HCT116 (cell line): ENCODE data around the gene WDR70. TPM values are rescaled to one million over a fixed set of nuclear protein-coding genes. Genes with fewer than 3 reads are reported as not detected.

Experiments
- ATAC-seq: fragments of 200-7000 bp; cut with Tn5 transposase; 2 replicates; pipeline ENCODE4 v1.9.1; 2020; ENCODE audit warnings: mild to moderate bottlenecking, moderate library complexity
- BruUV-seq: library from RNA; stranded (reverse); fragments of 400-500 nt; replicated peaks from 2 replicates; lab custom pipeline; 2021; lab: Mats Ljungman, UMichigan
- CTCF ChIA-PET: fragments of 300-600 bp; sonication (Branson Sonifier 250); formaldehyde crosslinking; loops from one replicate; lab custom pipeline; 2021; ENCODE audit warnings: antibody characterized with exemption; lab: Charles Lee
- POLR2A ChIA-PET: fragments of 300-600, 350-600 bp; sonication (Branson Sonifier 250); formaldehyde crosslinking; loops from one replicate; lab custom pipeline; 2021; ENCODE audit warnings: antibody characterized with exemption; lab: Charles Lee
- RAD21 ChIA-PET, 2 experiments: fragments of 300-600 bp; sonication (Branson Sonifier 250); formaldehyde crosslinking; loops; one replicate each; lab custom pipeline; 2023; ENCODE audit warnings: low total read pairs in 2 of 2; ENCODE audit not compliant: uncharacterized antibody in 2 of 2, unreplicated experiment in 2 of 2, low non-redundant PET in 1 of 2; lab: Charles Lee
- DNase-seq: peaks from one replicate; pipeline ENCODE4 v3.0.0-alpha.2; 2010; ENCODE audit warnings: low read depth, low spot score
- H2AFZ ChIP-seq: fragments of 200-600 bp; shearing (Covaris generic), sonication (generic); 2 replicates; pipeline ENCODE4 v1.6.1; 2017; ENCODE audit warnings: low read depth, mixed run types, mixed read lengths, antibody characterized with exemption, low read length; ENCODE audit not compliant: poor library complexity, severe bottlenecking
- H3K27ac ChIP-seq: 2 replicates; pipeline ENCODE4 v1.5.1; 2012; ENCODE audit warnings: low read depth, low read length
- H3K27me3 ChIP-seq: fragments of 200-600 bp; sonication (generic); 2 replicates; pipeline ENCODE4 v1.6.1; 2016; ENCODE audit warnings: mixed run types, low read length, mixed read lengths; ENCODE audit not compliant: insufficient read depth
- H3K36me3 ChIP-seq, 2 experiments: fragments of 200-500 bp in 1 of 2; fragments of 200-600 bp in 1 of 2; sonication (Bioruptor generic) in 1 of 2; sonication (generic) in 1 of 2; 2 replicates each; pipeline versions ENCODE4 v1.5.1 to v1.6.1; 2014 to 2016; ENCODE audit warnings: low read length in 2 of 2, inconsistent platforms in 1 of 2, mixed read lengths in 1 of 2, mixed run types in 1 of 2; ENCODE audit not compliant: insufficient read depth in 2 of 2, control insufficient read depth in 1 of 2
- H3K4me1 ChIP-seq, 2 experiments: fragments of 200-600 bp in 1 of 2; sonication (generic) in 1 of 2; 2 replicates each; pipeline versions ENCODE4 v1.5.1 to v1.6.1; 2012 to 2017; ENCODE audit warnings: low read length in 2 of 2, inconsistent platforms in 1 of 2, mild to moderate bottlenecking in 1 of 2, mixed read lengths in 1 of 2, mixed run types in 1 of 2, moderate library complexity in 1 of 2; ENCODE audit not compliant: insufficient read depth in 2 of 2, control insufficient read depth in 1 of 2
- H3K4me2 ChIP-seq: fragments of 200-600 bp; sonication (generic); 2 replicates; pipeline ENCODE4 v1.6.1; 2017; ENCODE audit warnings: mixed run types, low read length, mixed read lengths
- H3K4me3 ChIP-seq, 2 experiments: fragments of 200-600 bp in 1 of 2; sonication (generic) in 1 of 2; replicated peaks in 1 of 2; 2 replicates each; pipeline ENCODE4 v1.5.1; 2011 to 2016; ENCODE audit warnings: low read length in 2 of 2, control low read depth in 1 of 2, low read depth in 1 of 2, mild to moderate bottlenecking in 1 of 2, mixed read lengths in 1 of 2, mixed run types in 1 of 2
- H3K79me2 ChIP-seq: fragments of 200-600 bp; sonication (generic); 2 replicates; pipeline ENCODE4 v1.6.1; 2017; ENCODE audit warnings: mild to moderate bottlenecking, mixed run types, low read length, moderate library complexity, mixed read lengths; ENCODE audit not compliant: insufficient read depth
- H3K9ac ChIP-seq: fragments of 200-600 bp; sonication (generic); 2 replicates; pipeline ENCODE4 v1.6.1; 2016; ENCODE audit warnings: low read length, mixed read lengths
- H3K9me2 ChIP-seq: fragments of 200-600 bp; sonication (generic), shearing (Covaris generic); 2 replicates; pipeline ENCODE4 v1.6.1; 2017; ENCODE audit warnings: mixed run types, mild to moderate bottlenecking, moderate library complexity; ENCODE audit not compliant: insufficient read depth
- H3K9me3 ChIP-seq, 2 experiments: fragments of 200-500 bp in 1 of 2; fragments of 200-600 bp in 1 of 2; sonication (Bioruptor generic) in 1 of 2; sonication (generic) in 1 of 2; 2 replicates each; pipeline ENCODE4 v1.6.1; 2014 to 2017; ENCODE audit warnings: low read length in 2 of 2, mixed read lengths in 2 of 2, inconsistent platforms in 1 of 2, low read depth in 1 of 2, mild to moderate bottlenecking in 1 of 2, mixed run types in 1 of 2, moderate library complexity in 1 of 2; ENCODE audit not compliant: control insufficient read depth in 1 of 2, insufficient read depth in 1 of 2
- H4K20me1 ChIP-seq: fragments of 200-600 bp; sonication (generic), shearing (Covaris generic); 2 replicates; pipeline ENCODE4 v1.6.1; 2017; ENCODE audit warnings: mixed run types, mild to moderate bottlenecking, moderate library complexity; ENCODE audit not compliant: insufficient read depth
- ATF3 ChIP-seq: IDR thresholded peaks from 2 replicates; pipeline ENCODE4 v1.6.1; 2012
- CBX3 ChIP-seq: IDR thresholded peaks from 2 replicates; pipeline ENCODE4 v1.6.1; 2012; ENCODE audit warnings: low read depth
- CTCF ChIP-seq, 3 experiments: fragments of 200-600 bp in 1 of 3; sonication (generic) in 1 of 3; IDR thresholded peaks in 2 of 3; conservative IDR thresholded peaks in 1 of 3; 2 replicates each; pipeline ENCODE4 v1.5.1; 2012 to 2017; ENCODE audit warnings: low read depth in 2 of 3, low read length in 2 of 3, antibody characterized with exemption in 1 of 3, borderline replicate concordance in 1 of 3, control low read depth in 1 of 3, mild to moderate bottlenecking in 1 of 3, mixed read lengths in 1 of 3, mixed run types in 1 of 3, moderate library complexity in 1 of 3; ENCODE audit not compliant: insufficient read depth in 1 of 3
- EGR1 ChIP-seq: IDR thresholded peaks from 2 replicates; pipeline ENCODE4 v1.6.1; 2012; ENCODE audit warnings: low read depth
- ELF1 ChIP-seq: IDR thresholded peaks from 2 replicates; pipeline ENCODE4 v1.6.1; 2012; ENCODE audit warnings: low read depth, borderline replicate concordance
- JUND ChIP-seq: IDR thresholded peaks from 2 replicates; pipeline ENCODE4 v1.6.1; 2012
- POLR2A ChIP-seq: IDR thresholded peaks from 2 replicates; pipeline ENCODE4 v1.7.0; 2011; ENCODE audit warnings: borderline replicate concordance; ENCODE audit not compliant: insufficient read depth, insufficient read length; ENCODE audit errors: extremely low read depth
- RAD21 ChIP-seq: IDR thresholded peaks from 2 replicates; pipeline ENCODE4 v1.6.1; 2012; ENCODE audit warnings: low read depth, mild to moderate bottlenecking
- SIN3A ChIP-seq: IDR thresholded peaks from 2 replicates; pipeline ENCODE4 v1.6.1; 2012; ENCODE audit warnings: low read depth
- SRF ChIP-seq: IDR thresholded peaks from 2 replicates; pipeline ENCODE4 v1.6.1; 2012; ENCODE audit warnings: low read depth
- TCF7L2 ChIP-seq: IDR thresholded peaks from 2 replicates; pipeline ENCODE4 v1.7.0; 2011; ENCODE audit warnings: borderline replicate concordance, inconsistent platforms; ENCODE audit not compliant: insufficient read depth, insufficient read length; ENCODE audit errors: extremely low read depth
- YY1 ChIP-seq: IDR thresholded peaks from 2 replicates; pipeline ENCODE4 v1.6.1; 2011; ENCODE audit warnings: low read length, low read depth, moderate library complexity, mild to moderate bottlenecking; ENCODE audit not compliant: insufficient replicate concordance; ENCODE audit errors: extremely low read depth
- ZNF274 ChIP-seq: fragments of 200-500 bp; sonication (Bioruptor generic); IDR thresholded peaks from 2 replicates; pipeline ENCODE4 v1.6.1; 2014; ENCODE audit warnings: mild to moderate bottlenecking, low read depth, low read length, inconsistent platforms
- intact Hi-C: fragments of 100-400 bp; cut with micrococcal nuclease; formaldehyde crosslinking; loops from 2 replicates; pipeline ENCODE4 v1.10.0; 2022
- total RNA-seq: library from RNA; stranded (reverse); gene quantifications from one replicate; pipeline ENCODE4 v1.2.1, GENCODE V29; 2021; ENCODE audit not compliant: unreplicated experiment

WDR70 gene
- total RNA-seq, 1 experiment from 2014 or later, result 31.1 TPM

- ChIA-PET POLR2A (no interaction called here), CTCF (interaction anchor here (1.4 kb wide), 1 partner anchor 16 kb away, joined by 3 read pairs; no protein-coding TSS in a partner anchor), RAD21 (no interaction called here)
- ATAC-seq (no peak), DNase-seq (no peak)
- Histone ChIP-seq H2AFZ (no peak overlapping the region), H3K4me3 (no peak overlapping the region), H3K4me2 (no peak overlapping the region), H3K9ac (no peak overlapping the region), H3K36me3 (no peaks in the 10 kb centered on the region), H3K79me2 (no peaks in the 10 kb centered on the region), H4K20me1 (no peaks in the 10 kb centered on the region), H3K9me3 (0 out of 4 replicates have a peak, but pooled peaks cover 0 to 3% of the 10 kb centered on the region in 2 experiments), H3K27me3 (no peaks in the 10 kb centered on the region), H3K27ac (no peak overlapping the region), H3K4me1 (no peaks in the 10 kb centered on the region), H3K9me2 (no peaks in the 10 kb centered on the region)
- TF ChIP-seq SRF (no peak), YY1 (no peak), CTCF (IDR thresholded peaks at IDR 0.05 in 2 of 3, conservative IDR thresholded peaks at IDR 0.05 in 1 of 3; ENCODE audit: borderline replicate concordance in 1 of 3, insufficient read depth in 1 of 3, low read depth in 2 of 3, low read length in 2 of 3) (no peak), POLR2A (no peak), TCF7L2 (no peak), SIN3A (no peak), ZNF274 (no peak)
- BruUV-seq, result no TSS peak
- intact Hi-C loops, result no loop called here
These were observed 191.5 kb downstream of the WDR70 start for GRCh38 chr5:37570597-37570996.

- Histone ChIP-seq H3K4me3 (no peak overlapping the region), H3K27ac (no peak overlapping the region), H4K20me1 (no peaks in the 10 kb centered on the region), H3K4me1 (no peaks in the 10 kb centered on the region), H2AFZ (no peak overlapping the region), H3K9me2 (no peaks in the 10 kb centered on the region), H3K79me2 (no peaks in the 10 kb centered on the region), H3K9me3 (0 out of 4 replicates have a peak, but pooled peaks cover 0 to 3% of the 10 kb centered on the region in 2 experiments), H3K9ac (no peak overlapping the region), H3K27me3 (no peaks in the 10 kb centered on the region), H3K4me2 (no peak overlapping the region), H3K36me3 (no peaks in the 10 kb centered on the region)
- DNase-seq, result no peak
- ChIA-PET POLR2A (no interaction called here), RAD21 (no interaction called here), CTCF (no interaction called here)
- intact Hi-C loops, result no loop called here
- ATAC-seq, result no peak
- BruUV-seq, result no TSS peak
- TF ChIP-seq CTCF (IDR thresholded peaks at IDR 0.05 in 2 of 3, conservative IDR thresholded peaks at IDR 0.05 in 1 of 3; ENCODE audit: borderline replicate concordance in 1 of 3, insufficient read depth in 1 of 3, low read depth in 2 of 3, low read length in 2 of 3) (no peak), SRF (no peak), RAD21 (no peak), ELF1 (no peak), YY1 (no peak), ATF3 (no peak), CBX3 (no peak), JUND (no peak), EGR1 (no peak), TCF7L2 (no peak)
These were observed 192.9 kb downstream of the WDR70 start for GRCh38 chr5:37571985-37572384.
